GM20431 (cell line): ENCODE data around the gene ARFRP1.

Experiments
- in situ Hi-C: fragments of 300-500 bp; cut with MseI, MboI; formaldehyde crosslinking; loops from one replicate; pipeline ENCODE4 v1.15.0; 2020; ENCODE audit warnings: low sequenced_read_pairs; ENCODE audit not compliant: unreplicated experiment

ARFRP1 gene

DNA sequence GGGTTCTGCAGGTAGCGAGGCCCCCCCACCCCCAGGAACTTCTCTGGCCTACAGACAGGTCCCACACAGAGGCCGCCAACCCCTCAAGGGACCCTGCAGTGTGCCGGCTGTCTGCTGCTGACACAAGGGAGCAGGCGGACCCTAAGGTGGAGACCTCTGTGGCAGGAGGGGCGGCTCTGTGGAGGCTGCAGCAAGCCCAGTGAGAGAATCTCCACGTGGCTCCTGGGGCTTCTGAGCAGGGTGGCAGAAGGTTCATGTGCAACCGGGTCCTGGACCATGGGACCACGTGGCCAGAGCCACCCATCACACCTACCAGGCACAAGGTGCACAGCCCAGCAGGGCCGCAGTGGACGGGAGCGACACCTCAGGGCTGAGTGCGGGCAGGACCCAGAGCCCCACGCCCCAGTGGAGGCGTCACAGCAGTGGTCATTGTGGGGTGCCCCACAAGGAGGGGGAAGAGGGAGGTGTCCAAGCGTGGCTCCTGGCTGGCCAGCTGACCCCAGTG, 4.3 kb downstream of the ARFRP1 start:
- in situ Hi-C loops, result no loop called here

DNA sequence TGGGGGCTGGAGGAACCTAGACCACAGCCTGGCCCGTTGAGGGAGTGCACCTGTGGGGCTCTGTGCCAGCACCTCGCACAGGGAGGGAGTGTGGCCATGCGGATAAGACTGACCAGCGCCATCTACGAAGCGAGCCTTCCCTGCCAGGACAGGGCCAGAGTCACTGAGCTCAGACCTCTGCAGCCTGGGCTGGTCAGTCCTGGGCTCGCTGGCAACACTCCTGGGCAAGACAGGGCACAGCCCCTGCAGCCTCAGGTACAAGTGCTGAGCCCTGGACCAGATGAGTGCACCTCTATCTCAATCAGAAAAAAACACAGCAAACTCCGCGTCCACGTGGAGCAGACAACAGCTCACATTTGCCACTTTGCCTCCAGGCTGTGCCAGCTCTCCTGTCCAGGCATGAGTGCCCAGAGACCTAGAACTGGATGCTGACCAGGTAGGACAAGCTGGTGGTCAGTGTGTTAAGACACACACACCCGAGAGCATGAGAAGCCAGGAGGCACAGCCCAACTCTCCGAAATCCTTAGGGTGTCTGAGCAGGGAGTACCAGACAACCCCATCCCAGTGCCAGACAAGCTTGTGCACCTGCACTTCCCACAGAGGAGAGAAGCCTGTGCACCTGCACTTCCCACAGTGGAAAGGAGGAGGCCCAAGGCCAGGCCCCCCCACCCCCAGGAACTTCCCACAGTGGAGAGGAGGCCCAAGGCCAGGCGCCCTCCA, 4.9 kb downstream of the ARFRP1 start:
- in situ Hi-C loops, result no loop called here

GRCh38 chr20:63702036-63702665, 5.6 kb downstream of the ARFRP1 start:
- in situ Hi-C loops, result no loop called here

DNA sequence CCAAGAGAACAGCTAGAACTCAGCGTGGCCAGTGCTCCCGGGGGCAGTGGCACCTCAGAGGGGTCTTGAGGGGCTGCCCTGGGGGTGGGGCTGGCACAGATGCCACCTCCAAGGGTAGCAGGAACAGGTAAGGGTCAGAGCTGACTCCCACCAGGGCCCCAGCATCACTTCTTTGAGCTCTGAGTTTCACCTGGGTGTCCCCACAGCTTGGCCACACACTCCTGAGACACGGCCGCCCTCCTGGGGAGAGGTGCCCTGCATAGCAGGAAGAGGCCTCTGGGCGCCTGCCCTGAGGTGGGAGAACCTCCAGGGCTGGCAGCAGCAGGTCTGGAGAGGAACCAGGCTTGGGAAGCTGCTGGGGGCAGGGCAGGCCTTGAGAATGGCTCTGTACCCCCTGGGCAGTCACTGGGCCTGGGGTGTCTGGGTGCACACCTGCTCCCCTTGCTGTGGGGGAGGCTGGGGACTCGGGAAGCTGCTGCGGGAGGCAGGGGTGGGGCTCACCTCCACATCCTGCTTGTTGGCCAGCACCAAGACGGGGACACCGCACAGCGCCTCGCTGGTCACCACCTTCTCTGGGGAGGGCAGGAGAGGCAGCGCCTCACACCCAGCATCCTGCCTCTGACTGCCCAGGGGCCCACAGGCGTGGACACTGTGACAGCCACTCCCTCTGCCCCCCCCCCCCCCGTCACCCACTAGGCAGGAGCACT, 6.3 kb downstream of the ARFRP1 start:
- in situ Hi-C loops, result no loop called here

- in situ Hi-C loops, result no loop called here
Measured at GRCh38 chr20:63701051-63701328, 6.8 kb downstream of the ARFRP1 start.

DNA sequence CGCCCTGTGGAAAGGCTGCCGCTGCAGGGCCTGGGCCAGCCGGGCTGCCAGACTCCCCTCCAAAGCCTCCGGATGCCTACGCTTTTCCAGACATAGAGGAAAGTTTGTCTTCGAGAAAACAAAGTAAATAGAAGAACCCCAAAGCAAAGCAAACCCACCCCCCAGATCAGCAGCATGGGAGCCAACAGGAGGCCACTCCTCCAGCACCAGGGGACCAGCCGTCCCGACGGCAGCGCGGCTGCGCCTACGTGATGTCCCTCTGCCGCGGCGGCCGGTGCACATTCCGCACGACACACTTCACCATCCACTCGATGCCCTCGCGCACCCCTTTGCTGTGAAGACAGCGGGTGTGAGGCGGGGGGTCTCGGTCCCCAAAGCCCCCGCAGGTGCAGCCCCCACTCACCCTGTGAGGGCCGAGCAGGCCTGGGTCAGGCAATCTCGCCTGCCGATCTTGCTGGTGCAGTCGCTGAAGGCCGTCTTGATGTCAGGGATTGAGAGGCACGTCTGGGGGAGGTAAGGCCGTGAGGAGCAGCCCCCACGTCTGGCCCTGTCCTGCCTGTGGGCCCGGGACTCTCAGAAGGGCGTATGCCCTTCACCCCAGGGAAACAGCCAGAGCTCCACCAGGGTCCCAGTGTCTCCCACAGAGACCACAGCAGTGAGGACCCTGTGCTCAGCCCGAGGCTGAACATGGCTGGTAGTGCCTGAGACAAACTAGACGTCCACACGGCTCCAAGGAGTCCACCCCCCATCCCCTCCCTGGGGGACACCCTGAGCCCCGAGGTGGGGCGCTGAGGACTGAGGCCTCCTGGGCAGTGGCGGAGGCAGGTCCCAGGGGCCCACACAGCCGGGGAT, 7.4 kb downstream of the ARFRP1 start:
- in situ Hi-C loops, result no loop called here

DNA sequence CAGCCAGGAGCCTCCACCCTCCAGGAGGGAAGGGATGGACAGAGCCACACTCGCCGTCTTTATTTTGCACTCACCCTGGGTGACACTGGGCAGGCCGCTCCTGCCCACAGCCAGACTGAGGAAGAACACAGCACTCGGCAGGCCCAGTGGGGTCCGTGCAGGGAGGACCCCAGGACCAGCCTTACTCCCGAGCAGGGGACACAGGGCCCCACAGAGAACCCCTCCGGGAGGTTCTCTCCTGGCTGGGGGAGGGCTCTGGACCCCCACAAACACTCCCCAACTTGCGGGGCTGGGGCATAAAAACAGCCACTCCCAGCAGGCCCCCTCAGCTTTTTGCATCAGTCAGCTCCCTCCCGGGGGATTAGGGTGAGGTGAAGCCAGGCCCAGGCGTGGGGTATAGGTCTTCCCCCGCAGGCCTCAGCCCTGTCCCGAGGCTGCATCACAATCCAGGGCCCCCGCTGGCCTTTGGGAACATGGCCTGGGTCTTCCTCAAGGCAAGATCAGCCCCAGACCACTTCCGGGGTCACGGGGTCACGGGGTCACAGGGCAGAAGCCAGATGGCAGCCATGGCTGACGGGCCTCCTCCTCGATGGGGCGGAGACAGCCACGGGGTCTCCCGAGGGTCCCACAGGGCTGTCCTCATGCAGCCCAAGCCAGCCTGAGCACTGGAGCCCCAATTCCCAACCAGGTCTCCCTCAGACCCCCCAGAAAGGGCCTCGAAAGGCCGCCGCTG, 8.1 kb downstream of the ARFRP1 start:
- in situ Hi-C loops, result no loop called here

DNA sequence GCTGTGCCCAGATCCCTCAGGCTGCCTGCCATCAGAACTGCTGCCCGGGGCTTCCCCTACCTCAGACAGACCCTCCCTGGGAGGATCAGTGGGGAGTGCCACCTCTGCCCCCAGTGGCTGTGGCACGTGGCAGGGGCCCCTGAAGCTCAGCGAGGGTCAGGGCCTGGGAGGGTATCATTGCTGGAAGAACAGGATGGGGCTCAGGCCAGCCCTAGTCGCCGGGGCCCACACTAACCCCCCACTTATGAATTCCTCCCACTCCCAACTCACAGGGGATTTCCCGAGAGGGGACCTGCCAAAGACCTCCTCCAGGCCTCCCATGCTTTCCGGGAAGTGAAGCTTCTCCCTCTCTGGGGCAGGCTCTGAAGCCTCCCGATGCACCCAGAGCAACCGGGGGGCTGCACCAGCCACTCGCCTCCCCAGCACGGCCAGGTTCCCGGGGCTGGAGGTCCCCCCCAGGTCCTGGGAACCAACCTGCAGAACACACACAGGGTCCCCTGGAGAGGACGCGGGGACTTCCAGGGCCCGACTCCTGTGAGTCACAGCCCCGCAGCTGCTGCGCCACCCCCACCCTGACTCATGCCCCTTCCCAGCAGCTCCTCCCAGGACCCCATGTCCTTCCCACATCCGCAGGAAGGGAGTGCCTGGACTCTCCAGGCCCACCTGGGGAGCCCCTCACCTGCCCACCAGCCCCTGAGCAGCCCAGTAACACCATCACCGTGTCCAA, 8.9 kb downstream of the ARFRP1 start:
- in situ Hi-C loops, result no loop called here

GRCh38 chr20:63697868-63698545, 9.8 kb downstream of the ARFRP1 start:
- in situ Hi-C loops, result no loop called here

- in situ Hi-C loops, result no loop called here
Measured at GRCh38 chr20:63697357-63697867, 10.4 kb downstream of the ARFRP1 start.

GRCh38 chr20:63696628-63697356, 11.0 kb downstream of the ARFRP1 start, which contains the start of gene TNFRSF6B:
Gene TNFRSF6B (plus strand): TSS chr20:63696652. CDS start chr20:63696768, 116 bp downstream.
- in situ Hi-C loops, result no loop called here

DNA sequence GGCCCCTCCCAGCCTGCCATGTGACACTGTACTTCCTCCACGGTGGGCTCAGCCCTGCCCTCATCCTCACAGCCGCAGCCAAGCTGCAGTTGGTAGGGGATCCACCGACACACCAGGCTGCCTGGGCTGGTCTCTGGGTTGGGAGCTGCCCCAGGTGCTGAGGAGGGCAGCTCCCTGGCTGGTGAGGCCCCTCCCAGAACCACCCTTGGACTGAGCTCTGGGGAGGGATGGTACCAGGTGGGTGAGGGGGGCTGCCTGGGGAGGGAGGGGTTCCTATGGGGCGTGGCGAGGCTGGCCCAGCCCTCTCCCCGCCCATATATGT, 11.5 kb downstream of the ARFRP1 start:
- in situ Hi-C loops, result no loop called here

DNA sequence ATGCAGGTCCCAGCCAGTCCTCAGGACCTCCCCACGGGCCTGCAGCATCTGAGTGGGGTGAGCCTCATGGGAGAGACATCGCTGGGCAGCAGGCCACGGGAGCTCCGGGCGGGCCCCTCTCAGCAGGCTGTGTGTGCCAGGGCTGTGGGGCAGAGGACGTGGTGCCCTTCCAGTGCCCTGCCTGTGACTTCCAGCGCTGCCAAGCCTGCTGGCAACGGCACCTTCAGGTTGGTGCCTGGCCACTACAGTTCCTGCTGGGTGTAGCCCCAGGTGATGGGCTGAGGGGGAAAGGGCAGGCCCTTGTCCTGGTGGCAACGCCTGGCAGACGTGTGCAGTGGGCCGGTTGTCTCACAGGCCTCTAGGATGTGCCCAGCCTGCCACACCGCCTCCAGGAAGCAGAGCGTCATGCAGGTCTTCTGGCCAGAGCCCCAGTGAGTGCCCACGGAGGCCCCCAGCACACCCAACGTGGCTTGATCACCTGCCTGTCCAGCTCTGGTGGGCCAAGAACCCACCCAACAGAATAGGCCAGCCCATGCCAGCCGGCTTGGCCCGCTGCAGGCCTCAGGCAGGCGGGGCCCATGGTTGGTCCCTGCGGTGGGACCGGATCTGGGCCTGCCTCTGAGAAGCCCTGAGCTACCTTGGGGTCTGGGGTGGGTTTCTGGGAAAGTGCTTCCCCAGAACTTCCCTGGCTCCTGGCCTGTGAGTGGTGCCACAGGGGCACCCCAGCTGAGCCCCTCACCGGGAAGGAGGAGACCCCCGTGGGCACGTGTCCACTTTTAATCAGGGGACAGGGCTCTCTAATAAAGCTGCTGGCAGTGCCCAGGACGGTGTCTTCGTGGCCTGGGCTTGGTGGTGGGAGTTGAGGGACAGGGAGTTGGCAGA, 12.1 kb downstream of the ARFRP1 start:
- in situ Hi-C loops, result no loop called here

DNA sequence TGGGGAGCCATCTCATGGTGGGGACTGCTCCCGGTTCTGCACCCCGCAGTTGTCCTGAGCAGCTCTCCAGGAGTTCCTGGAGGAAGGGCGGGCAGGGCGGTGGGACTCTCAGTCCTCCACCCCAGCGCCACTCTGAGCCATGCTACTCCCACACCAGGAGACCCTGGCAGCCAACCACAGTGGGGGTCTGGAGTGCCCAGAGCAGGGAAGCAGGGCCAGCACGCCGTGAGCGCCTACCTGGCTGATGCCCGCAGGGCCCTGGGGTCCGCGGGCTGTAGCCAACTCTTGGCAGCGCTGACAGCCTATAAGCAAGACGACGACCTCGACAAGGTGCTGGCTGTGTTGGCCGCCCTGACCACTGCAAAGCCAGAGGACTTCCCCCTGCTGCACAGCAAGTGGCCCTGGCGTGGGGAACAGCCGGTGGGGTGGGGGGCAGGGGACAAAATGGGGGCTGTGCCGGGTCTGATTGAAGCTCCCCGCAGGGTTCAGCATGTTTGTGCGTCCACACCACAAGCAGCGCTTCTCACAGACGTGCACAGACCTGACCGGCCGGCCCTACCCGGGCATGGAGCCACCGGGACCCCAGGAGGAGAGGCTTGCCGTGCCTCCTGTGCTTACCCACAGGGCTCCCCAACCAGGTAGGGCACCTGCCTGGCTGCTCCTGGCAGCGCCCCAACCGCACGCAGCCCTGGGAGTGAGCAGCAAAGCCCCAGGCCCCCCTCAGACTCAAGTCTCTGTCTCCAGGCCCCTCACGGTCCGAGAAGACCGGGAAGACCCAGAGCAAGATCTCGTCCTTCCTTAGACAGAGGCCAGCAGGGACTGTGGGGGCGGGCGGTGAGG, 13.0 kb downstream of the ARFRP1 start:
- in situ Hi-C loops, result no loop called here

DNA sequence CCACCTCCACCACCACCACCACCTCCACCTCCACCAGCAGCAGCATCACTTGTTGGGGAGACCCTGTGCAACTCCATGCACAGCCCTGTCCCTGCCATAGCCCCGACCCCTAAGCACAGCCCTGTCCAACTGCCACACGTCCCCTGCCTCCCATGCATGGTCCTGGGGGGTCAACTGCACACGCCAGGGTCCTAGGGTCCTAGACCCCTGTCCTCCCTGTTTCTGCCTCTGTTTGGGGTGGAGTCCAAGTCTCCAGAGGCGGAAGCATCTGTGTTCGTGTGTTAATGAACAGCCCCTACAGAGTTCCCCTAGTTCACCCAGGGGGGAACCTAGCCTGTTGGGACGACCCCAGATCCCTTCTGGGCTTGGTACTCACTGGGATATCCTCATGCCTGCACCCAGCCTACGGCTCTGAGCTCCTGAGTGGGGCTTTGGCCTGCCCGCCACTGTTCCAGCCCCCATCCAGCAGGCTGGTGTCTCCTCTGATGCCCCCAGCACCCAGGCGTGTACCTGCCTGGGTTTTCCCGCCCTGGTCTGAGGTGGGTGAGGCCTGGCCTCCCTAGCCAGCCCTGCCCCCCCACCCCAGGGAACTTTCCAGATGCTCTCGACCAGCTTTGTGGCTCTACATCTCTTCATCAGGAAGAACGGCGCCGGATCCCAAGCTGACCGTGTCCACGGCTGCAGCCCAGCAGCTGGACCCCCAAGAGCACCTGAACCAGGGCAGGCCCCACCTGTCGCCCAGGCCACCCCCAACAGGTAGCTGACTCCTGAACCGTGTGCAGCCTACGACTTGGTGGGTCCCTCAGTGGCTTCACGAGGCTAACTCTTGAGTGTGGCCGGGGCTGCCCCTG, 13.8 kb downstream of the ARFRP1 start:
- in situ Hi-C loops, result no loop called here
